ENCODE results near the gene SDHC. TPM values are rescaled to one million over a fixed set of nuclear protein-coding genes. Genes with fewer than 3 reads are reported as not detected.

Gene SDHC
- total RNA-seq, 2 donors from 2014 or later, result 294 to 331 TPM

- no peaks in the 10 kb centered on the region for H3K36me3 ChIP-seq
Measured at GRCh38 chr1:161350671-161351070, 36.5 kb downstream of the SDHC start.

DNA sequence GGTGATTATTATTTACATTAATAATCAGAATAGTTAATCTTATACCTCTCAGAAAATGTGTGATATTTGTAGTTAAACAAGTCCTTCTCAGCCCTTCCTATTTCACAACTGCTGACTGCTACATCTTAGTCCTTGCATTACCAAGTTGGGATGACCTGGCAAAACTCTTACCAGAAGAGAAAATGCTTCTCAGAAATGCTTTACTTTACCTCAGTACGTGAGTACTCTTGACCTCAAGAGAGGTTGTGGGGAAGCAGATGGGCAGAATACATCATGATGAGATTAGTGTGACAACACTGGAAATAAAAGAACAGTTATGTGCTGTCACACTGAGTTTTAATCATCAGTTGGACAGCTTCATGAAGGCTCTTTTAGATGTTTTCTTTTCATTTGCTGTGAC is 37.3 kb downstream of the SDHC start:
- Histone ChIP-seq H3K9ac (ENCODE audit: low read depth in 2 of 2, low read length in 2 of 2) (no peak overlapping the region), H3K9me3 (no peaks in the 10 kb centered on the region), H3K4me1 (no peaks in the 10 kb centered on the region), H3K36me3 (no peaks in the 10 kb centered on the region), H3K27ac (no peak overlapping the region), H3K4me3 (no peak overlapping the region), H3K27me3 (no peaks in the 10 kb centered on the region)
- DNase-seq, result no peak
- intact Hi-C loops (cut with DNase I), result no loop called here
- TF ChIP-seq CTCF (IDR thresholded peaks at IDR 0.05), result no peak

More at GRCh38 chr1:161350671-161351070, 36.5 kb downstream of the SDHC start:
- no peak overlapping the region for H3K9ac ChIP-seq (ENCODE audit: low read depth in 2 of 2, low read length in 2 of 2)
- no peak for TF ChIP-seq CTCF (IDR thresholded peaks at IDR 0.05)
- H3K9me3 ChIP-seq, result no peaks in the 10 kb centered on the region
- no peak overlapping the region for H3K27ac ChIP-seq
- intact Hi-C loops (cut with DNase I), result no loop called here
- no peak overlapping the region for H3K4me3 ChIP-seq
- DNase-seq, result no peak
- H3K4me1 ChIP-seq, result no peaks in the 10 kb centered on the region
- no peaks in the 10 kb centered on the region for H3K27me3 ChIP-seq

- DNase-seq, result no peak
- no peak overlapping the region for H3K4me3 ChIP-seq
- no peak for TF ChIP-seq CTCF (IDR thresholded peaks at IDR 0.05)
- no peaks in the 10 kb centered on the region for H3K27me3 ChIP-seq
- H3K27ac ChIP-seq, result no peak overlapping the region
- no peaks in the 10 kb centered on the region for H3K36me3 ChIP-seq
- H3K9me3 ChIP-seq, result no peaks in the 10 kb centered on the region
- no peak overlapping the region for H3K9ac ChIP-seq (ENCODE audit: low read depth in 2 of 2, low read length in 2 of 2)
- intact Hi-C loops (cut with DNase I), result no loop called here
- H3K4me1 ChIP-seq, result no peaks in the 10 kb centered on the region
Measured at GRCh38 chr1:161357073-161357472, 42.9 kb downstream of the SDHC start.

DNA sequence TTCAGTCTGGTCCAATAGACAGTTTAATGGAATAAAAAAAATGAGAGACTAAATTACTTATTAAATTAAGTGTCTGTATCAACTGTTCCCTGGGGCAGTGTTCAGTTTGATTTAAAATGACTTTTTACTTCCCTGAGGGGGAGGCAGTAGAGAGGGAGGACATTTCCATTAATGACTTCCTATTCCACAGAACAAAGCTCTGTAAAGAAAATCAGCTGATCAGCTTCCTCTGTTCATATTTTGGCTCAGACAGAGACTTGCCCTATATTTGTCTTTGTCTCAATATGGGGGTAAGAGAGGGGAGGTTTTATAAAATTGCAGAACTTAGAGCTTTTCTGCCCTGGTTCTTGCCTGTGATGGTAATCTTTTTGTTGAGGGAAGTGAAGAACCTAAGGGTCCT is 45.1 kb downstream of the SDHC start:
- Histone ChIP-seq H3K9ac (ENCODE audit: low read depth in 2 of 2, low read length in 2 of 2) (no peak overlapping the region), H3K27ac (no peak overlapping the region), H3K9me3 (no peaks in the 10 kb centered on the region), H3K4me1 (no peaks in the 10 kb centered on the region), H3K4me3 (no peak overlapping the region), H3K27me3 (no peaks in the 10 kb centered on the region), H3K36me3 (no peaks in the 10 kb centered on the region)
- intact Hi-C loops (cut with DNase I), result no loop called here
- TF ChIP-seq CTCF (IDR thresholded peaks at IDR 0.05), result no peak
- no peak for DNase-seq

GRCh38 chr1:161364332-161364731 is 50.2 kb downstream of the SDHC start:
- DNase-seq, result no peak
- no peak overlapping the region for H3K27ac ChIP-seq
- H3K4me3 ChIP-seq, result no peak overlapping the region
- no peaks in the 10 kb centered on the region for H3K36me3 ChIP-seq
- no peak for TF ChIP-seq CTCF (IDR thresholded peaks at IDR 0.05)
- no peaks in the 10 kb centered on the region for H3K4me1 ChIP-seq
- no peaks in the 10 kb centered on the region for H3K27me3 ChIP-seq
- H3K9ac ChIP-seq (ENCODE audit: low read depth in 2 of 2, low read length in 2 of 2), result no peak overlapping the region
- H3K9me3 ChIP-seq, result no peaks in the 10 kb centered on the region
- intact Hi-C loops (cut with DNase I), result no loop called here

- Histone ChIP-seq H3K4me3 (no peak overlapping the region), H3K36me3 (no peaks in the 10 kb centered on the region), H3K27me3 (no peaks in the 10 kb centered on the region), H3K9ac (ENCODE audit: low read depth in 2 of 2, low read length in 2 of 2) (no peak overlapping the region), H3K9me3 (no peaks in the 10 kb centered on the region), H3K4me1 (no peaks in the 10 kb centered on the region), H3K27ac (no peak overlapping the region)
- TF ChIP-seq CTCF (IDR thresholded peaks at IDR 0.05), result no peak
- intact Hi-C loops (cut with DNase I), result loop anchor here (5.0 kb wide), 1 partner anchor 153 kb away; no protein-coding TSS in a partner anchor
- no peak for DNase-seq
Measured at GRCh38 chr1:161365207-161365606, 51.0 kb downstream of the SDHC start.

Measured in colonic mucosa (tissue), 4 donors.